SH-SY5Y (cell line): ENCODE data around the gene RAMP1.

Source experiments
- GATA2 ChIP-seq: IDR thresholded peaks from 2 replicates; pipeline ENCODE4 v1.6.1; 2011; ENCODE audit warnings: mild to moderate bottlenecking, low read depth, low read length
- GATA3 ChIP-seq: IDR thresholded peaks from 2 replicates; pipeline ENCODE4 v1.6.1; 2011; ENCODE audit warnings: low read depth, mild to moderate bottlenecking, low read length, moderate library complexity

RAMP1 gene

DNA sequence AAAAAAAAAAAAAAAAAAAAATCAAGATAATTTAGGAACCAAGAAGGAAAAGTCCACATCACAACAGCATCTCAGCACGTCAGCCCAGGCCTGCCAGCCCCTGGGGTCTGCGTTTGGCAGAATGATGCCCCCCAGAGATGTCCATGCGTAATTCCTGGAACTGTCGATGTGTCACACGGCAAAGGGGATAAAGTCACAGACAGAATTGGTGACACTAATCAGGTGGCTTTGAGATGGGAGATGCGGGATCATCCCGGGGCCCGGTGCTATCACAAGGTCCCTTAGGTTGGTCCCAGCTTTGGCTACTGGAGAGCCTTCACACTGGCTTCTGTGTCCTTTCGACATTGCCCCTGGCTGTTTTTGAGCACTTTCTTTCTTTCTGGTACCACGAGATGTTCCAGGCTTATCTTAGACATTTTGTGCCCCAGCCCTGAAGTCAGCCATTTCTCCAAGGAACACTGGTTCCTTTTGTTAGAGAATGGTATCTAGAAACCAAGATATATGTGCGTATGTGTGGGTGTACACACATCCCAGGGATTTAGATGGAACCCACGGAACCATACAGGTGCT, 20.7 kb downstream of the RAMP1 start:
- TF ChIP-seq GATA3 (no peak), GATA2 (no peak)

DNA sequence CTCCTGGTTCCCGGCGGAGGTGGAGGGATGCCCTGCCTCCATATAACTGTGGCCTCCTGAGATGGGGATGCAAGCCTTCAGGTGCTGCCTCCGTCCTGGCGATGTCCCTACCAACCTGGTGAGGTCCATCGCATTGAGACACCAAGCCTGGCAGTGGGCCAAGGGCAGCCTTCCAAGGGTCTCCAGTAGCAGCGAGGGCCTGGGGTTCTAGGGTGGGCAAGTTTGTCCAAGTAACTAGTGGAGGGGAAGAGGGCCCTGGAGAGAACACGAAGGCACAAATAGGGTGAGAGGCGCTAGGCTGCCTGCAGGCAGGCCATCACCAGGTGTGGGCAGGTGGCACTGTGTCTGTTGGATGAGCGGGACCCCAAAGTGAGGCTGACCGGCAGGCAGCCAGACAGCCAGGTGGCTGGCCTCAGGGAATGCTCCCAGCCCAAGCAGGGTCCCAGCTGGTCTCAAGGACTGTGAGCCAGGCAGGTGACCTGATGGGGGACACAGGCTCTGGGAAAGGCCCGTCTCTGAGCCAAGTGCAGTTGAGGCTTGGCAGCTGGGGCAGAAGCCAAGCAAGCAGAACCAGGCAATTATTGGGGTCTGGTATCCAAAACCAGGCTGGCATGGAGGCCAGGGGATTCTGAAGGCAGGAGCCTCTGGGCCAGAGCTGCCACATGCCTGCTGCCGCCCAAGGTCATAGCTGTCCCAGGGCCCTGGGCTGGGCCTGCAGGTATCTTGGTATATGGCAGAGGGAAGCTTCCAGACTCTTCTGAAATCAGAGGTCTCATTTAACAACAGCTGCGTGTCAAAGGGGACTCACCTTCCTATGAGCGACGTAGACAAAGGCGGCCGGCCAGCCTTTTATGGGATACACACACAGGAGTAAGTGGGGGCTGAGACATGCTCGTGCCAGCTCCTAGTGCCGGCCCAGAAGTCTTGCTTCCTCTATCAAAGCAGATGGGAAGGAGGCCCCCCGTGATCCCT, 23.4 kb downstream of the RAMP1 start:
- TF ChIP-seq GATA3, result no peak
- TF ChIP-seq GATA2, result no peak

DNA sequence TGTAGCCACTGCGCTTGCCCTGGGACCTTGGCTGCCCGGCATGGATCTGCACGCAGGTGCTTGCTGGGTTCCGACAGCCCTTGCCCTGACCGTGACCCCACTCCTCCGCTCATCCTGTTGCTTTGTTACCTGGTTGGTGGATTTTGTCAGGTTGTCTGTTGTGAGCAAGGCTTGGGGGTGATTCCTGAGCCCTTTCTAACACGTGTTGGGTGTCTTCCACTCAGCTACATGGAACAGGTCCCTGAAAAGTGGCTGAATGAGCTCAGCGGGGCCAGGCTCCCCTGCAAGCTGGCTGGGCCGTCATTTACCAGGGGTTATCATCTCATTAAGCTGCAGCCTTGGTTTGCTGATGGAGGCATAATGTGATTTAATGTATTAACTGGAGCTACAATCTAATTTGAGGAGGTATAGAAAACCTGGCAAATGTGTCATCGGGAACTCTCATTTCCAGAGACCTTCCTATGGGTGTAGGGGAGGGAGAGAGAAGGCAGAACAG, 24.6 kb downstream of the RAMP1 start:
- TF ChIP-seq GATA3 (no peak), GATA2 (peak; percentile 80)

DNA sequence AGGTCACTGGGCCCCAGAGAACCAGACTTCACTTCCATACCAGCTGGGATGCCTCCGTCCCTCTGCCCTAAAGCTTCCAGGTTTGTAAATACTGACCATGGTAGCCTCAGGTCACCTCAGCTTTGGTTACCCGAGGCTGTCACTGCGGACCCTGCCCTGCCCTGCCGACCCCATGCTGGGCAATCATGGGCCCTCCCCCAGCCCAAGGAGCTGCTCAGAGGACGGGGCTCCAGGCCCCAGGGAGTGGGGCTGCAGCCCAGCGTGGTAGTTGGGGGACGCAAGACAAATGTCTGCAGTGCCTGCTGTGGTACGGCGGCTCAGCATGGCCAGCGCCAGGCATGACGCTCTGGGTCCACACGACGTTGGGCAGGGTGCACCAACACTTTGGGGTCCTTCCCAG, 25.3 kb downstream of the RAMP1 start:
- TF ChIP-seq GATA2, result no peak
- TF ChIP-seq GATA3, result no peak

DNA sequence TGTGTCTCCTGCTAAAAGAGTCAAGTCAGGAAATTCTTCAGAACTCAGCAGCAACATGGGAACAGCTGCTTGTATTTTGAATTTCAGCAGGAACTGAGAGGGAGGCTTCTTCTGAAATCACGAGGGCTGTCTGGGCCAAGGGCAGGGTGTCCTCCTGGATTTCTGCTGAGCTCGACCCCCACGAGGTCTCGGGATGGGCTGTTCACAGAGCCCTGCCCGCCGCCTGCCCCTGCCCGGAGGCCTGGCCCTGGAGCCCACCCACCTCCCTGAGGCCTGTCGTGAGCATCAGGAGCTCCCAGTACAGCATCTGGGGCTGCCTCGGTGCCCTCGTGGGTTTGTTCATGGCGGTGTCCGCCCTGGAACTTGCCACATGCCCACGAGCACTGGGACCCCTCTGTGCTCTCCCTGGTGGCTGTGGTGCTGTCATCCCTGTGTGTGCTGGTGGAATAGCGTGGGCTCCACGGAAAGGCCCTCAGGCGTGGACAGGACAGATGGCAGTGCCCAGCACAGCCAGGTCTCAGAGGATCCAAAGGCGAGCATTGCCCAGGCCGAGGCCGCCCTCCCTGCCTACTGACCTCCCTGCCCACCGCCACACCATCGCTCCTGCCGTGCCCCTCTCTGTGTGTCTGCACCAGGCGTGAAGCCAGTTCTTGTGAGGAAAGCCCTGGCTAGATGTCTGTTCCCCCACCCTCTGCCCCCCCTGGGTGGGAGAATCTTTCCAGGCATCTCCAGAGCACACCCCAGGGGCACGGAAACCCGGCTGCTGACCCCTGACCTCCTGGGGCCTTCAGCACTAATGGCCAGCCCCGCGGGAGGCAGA, 25.9 kb downstream of the RAMP1 start:
- TF ChIP-seq GATA3, result no peak
- TF ChIP-seq GATA2, result peak; percentile 71

DNA sequence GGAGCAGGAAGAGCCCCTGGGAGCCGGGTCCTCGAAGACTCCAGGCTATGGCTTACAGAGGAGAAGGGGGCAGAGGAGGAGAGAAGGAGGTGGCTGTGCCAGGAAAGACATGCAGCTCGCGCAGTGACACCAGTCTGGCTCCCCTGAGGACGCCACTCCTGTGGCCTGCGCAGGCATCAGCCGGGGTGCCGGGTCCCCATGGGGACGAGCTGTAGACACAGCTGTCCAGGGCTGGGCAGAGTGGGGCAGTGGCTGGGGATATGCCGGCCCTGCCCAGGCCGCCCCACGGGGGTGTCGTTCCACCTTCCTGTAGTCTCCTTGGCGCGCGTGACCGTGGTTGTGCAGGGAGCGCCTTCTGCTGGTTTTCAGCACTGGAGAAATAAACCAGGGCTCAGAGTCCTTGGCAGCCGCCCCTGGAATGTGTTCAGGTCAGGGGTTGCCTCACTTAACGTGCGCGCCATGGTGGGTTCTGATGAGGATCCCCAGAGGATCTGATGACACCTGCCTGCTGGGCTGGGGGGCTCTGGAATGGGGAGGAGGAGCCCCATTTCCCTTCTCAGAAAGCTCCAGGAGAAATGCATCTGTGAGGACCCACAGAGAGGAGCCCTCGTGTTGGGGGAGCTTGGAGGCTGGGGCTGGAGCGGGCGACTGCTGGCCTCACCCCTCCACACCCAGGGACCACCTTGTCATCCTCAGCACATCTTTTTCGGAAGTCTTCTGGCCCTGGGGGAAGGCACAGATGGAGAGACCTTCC, 26.7 kb downstream of the RAMP1 start:
- TF ChIP-seq GATA3, result no peak
- no peak for TF ChIP-seq GATA2

DNA sequence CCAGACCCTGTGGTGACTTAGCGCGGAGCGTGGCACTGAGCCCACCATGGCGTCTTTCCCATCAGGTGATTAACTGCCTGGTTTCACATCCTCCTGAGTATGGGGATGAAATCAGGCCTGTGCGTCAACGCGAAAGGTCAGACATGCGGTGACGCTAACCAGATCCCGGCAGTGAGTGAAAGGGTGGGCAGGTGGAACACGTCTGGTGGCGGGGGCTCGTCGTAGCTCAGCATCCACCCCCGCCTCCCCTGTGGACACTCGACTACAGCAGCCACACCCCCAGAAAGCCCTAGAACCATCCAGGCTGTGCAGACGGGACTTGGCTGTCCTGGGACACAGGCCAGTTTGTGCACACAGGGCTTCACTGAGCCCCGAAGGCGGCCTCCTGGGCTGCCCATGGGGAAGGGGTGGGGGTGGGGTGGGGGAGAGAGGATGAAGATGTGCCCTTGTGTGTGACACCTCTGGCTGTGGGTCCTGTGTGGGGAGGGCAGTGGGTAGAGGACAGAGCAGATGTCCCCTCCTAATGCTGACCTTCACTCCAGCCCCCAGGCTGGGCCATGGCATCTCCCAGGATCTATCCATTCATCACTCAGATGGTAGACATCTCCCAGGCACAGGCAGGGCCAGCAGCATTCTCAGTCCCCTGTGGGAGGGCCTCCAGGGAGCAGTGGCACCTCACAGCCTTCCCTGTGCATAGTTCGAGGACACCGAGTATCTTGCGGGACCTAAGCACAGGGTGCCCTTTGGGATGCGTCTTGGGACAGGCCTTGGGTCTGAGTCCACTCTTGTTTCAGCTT, 27.5 kb downstream of the RAMP1 start:
- TF ChIP-seq GATA2 (peak; percentile 46), GATA3 (no peak)

DNA sequence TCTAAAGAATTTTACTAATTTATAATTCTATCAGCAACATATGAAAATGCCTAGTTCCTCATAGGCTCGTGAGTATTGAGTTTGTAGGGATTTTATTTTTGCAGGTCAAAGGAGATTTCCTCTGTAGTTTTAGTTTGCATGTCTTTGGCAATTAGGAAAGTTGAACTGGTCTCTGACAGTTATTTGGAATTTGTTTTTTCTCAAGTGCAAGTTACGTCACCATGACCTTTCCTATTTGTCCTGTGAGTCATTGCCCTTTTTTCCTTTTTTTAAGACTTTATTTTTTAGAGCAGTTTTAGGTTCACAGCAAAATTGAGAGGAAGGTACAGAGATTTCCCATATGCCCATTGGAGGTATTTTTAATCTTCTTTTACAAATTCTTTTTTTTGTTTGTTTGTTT, 29.0 kb downstream of the RAMP1 start:
- TF ChIP-seq GATA2, result no peak
- TF ChIP-seq GATA3, result no peak

DNA sequence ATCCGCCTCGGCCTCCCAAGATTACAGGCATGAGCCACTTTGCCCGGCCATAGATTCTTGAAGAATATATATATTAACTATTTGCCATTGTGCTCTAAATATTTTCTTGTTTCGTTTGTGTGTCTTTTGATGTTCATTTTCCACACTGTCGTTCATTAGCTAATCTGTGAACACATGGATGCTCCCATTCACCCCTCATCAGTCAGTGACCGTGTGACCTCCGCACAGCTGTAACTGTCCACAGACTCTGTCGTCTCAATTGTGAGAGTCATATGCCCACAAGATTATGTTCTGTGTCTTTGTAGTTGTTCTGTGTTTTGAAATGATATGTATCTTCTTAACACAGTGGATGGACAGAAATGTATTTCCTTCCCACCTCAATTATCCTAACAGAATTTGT, 29.6 kb downstream of the RAMP1 start:
- TF ChIP-seq GATA3 (no peak), GATA2 (no peak)

DNA sequence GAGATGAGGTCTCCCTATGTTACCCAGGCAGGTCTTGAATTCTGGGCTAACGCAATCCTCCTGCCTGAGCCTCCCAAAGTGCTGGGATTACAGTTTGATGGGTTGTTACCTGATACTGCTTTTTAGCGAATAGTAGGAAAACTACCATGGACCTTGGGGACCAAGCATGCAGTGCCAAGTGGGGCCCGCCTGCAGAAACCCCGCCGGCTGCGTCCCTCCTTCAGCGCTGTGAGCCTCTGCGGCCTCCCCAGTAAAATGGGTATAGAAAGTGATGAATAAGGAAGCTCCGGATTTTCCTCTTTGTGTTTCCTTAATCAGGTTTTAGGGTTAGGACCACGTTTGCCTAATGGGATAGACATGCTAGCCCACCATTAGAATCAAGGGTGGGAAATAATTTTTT, 30.4 kb downstream of the RAMP1 start:
- TF ChIP-seq GATA2 (no peak), GATA3 (no peak)

DNA sequence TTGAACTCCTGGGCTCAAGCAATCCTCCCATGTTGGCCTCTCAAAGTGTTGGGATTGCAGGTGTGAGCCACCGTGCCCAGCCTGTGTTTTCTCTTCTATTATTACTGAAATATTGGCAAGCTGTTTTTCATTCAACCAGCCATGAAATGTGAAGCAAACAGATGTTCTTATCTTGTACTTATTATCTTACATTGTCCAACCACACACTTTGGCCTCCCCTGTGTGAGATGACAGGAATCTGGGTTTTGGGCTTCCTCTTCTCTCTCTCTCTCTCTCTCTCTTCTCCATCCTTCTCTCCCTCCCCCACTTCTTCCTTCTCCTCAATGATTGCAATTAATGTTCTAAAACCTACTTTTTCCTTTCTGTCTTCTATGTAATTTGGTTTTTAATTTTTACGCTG, 33.1 kb downstream of the RAMP1 start:
- TF ChIP-seq GATA3 (no peak), GATA2 (peak; percentile 64)

DNA sequence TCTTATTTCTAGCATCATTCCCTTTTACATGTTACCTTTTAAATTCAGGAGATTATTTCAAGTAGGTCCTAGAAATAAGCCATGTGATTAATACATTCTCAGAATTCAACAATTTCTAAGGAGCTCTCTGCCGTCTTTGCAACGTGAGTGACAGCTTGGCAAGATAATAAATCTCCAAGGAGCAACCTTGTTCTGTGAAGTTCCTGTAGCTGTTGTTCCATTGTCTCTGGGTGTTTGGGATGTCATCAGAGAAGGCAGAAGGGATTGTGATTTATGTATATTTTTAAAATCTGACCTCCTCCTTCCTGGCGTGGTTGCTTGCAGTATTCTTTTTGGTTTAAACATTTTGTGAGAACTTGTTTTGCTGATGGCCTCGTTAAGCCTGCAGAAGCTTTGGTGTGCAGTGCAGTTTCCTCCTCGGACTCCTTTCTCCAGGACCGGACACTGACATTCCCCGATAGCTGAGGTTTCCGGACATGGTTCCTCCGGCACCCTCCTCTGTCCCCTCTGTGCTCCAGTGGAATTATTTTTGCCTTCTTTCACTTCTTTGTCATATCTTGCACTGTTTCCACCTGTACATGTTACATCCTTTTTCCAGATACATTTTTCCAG, 33.7 kb downstream of the RAMP1 start:
- TF ChIP-seq GATA3, result no peak
- no peak for TF ChIP-seq GATA2
